Heart left ventricle (tissue), 16 donors: Measurements from ENCODE around the gene MAML3. TPM values are rescaled to one million over a fixed set of nuclear protein-coding genes. Genes with fewer than 3 reads are reported as not detected.
A peak's percentile ranks its signal among the peaks of the same experiment; 100 is the strongest.

Source experiments
- ATAC-seq, 4 donors: fragments of 200-7000 bp; cut with Tn5 transposase; one replicate each; pipeline ENCODE4 v1.9.1; 2020 to 2022; ENCODE audit warnings: moderate library complexity in 4 of 4, mild to moderate bottlenecking in 3 of 4, moderate number of reproducible peaks in 1 of 4
- DNase-seq, 5 donors: peaks; one replicate each; pipeline ENCODE4 v3.0.0-alpha.2; 2020
- H3K27ac ChIP-seq, 12 donors: fragments of 200-600 bp; sonication (generic) in 4 of 12; one replicate each; pipeline versions ENCODE4 v1.5.0 to v1.8.0; 2016 to 2022; ENCODE audit warnings: mild to moderate bottlenecking in 2 of 12
- H3K27me3 ChIP-seq, 9 donors: fragments of 200-600 bp; sonication (generic) in 2 of 9; one replicate each; pipeline versions ENCODE4 v1.5.1 to v1.8.0; 2016 to 2022; ENCODE audit warnings: mild to moderate bottlenecking in 3 of 9
- H3K36me3 ChIP-seq, 9 donors: fragments of 200-600 bp; sonication (generic) in 2 of 9; one replicate each; pipeline versions ENCODE4 v1.5.0 to v1.8.0; 2018 to 2022; ENCODE audit warnings: mild to moderate bottlenecking in 2 of 9
- H3K4me1 ChIP-seq, 12 donors: fragments of 200-600 bp; sonication (generic) in 4 of 12; one replicate each; pipeline versions ENCODE4 v1.5.0 to v1.8.0; 2016 to 2022; ENCODE audit warnings: mild to moderate bottlenecking in 3 of 12
- H3K4me3 ChIP-seq, 12 donors: fragments of 200-600 bp; sonication (generic) in 4 of 12; one replicate each; pipeline versions ENCODE4 v1.5.0 to v1.8.0; 2017 to 2022; ENCODE audit warnings: mild to moderate bottlenecking in 9 of 12, moderate library complexity in 4 of 12
- H3K9me3 ChIP-seq, 12 donors: fragments of 200-600 bp; sonication (generic) in 4 of 12; one replicate each; pipeline versions ENCODE4 v1.5.0 to v1.8.0; 2016 to 2022; ENCODE audit warnings: mild to moderate bottlenecking in 1 of 12
- CTCF ChIP-seq, 12 donors: fragments of 200-600 bp; sonication (generic) in 4 of 12; IDR thresholded peaks; one replicate each; pipeline versions ENCODE4 v1.5.0 to v1.8.0; 2018 to 2022; ENCODE audit warnings: antibody characterized with exemption in 12 of 12, mild to moderate bottlenecking in 5 of 12
- POLR2A ChIP-seq, 2 donors: fragments of 450-650 bp; IDR thresholded peaks; one replicate each; pipeline ENCODE4 v1.6.1; 2017; ENCODE audit warnings: antibody characterized with exemption in 2 of 2, mild to moderate bottlenecking in 2 of 2, moderate library complexity in 2 of 2
- WGBS, 4 donors: extraction: QIAGEN DNeasy Blood & Tissue Kit in 2 of 4; methylation state at CpG; one replicate each; pipeline versions ENCODE4 v1.1.5 to v1.1.7; 2013 to 2018; 5-methylcytosine and 5-hydroxymethylcytosine counted together
- intact Hi-C, 10 donors: fragments of 100-400 bp; cut with DNase I; formaldehyde crosslinking; loops; one replicate each; pipeline versions ENCODE4 v1.11.1 to v1.14.2; 2022
- polyA plus RNA-seq, 2 donors: library from polyadenylated mRNA; stranded (reverse); fragments of 200-250 nt; gene quantifications; one replicate each; pipeline ENCODE4 v1.2.3, GENCODE V29; 2013
- total RNA-seq, 9 donors: library from RNA; depleted of rRNA in 2 of 9; stranded (reverse); fragments of >200 nt in 2 of 9; fragmentation: NEBNext Ultra II Directional in 3 of 9; extraction: Animal tissue kit (Norgen Biotek cat#: 25700) in 3 of 9; gene quantifications; one replicate each; pipeline versions ENCODE4 v1.1.0 to v1.2.4, GENCODE V29; 2016 to 2023
- donor health status: ischemic (EF 13 %, LVEDD 7.1; RV severe dilation, severe dysfunction).
- donor health status: healthy with polysubstance abuse.
- donor health status: DM: no; HTN: yes; CAD: no.
- donor health status: DM: no; HTN: no; CAD: no.
- donor health status: ischemic (EF 25% LVEDD 6.9; RV normal size, moderate dysfunction).
- donor health status: ischemic (EF 25% LVEDD 5.7; RV mildly dilated, moderate dysfunction).
- donor health status: healthy.
- donor health status: DM: yes; HTN: yes; CAD: no.
- donor health status: ischemic (EF 35%, LVEDD 5.7; RV mildly dilated, moderate dysfunction).
- donor health status: nonischemic (EF 11% LVEDD 7.7; RV severe dilation, severe dysfunction).
- donor health status: DM: yes; HTN: yes; CAD: no.
- donor health status: PGD.
- donor health status: ischemic (EF 29% LVEDD 5.4; RV normal size, mild dysfunction).
- donor health status: nonischemic (EF 23%, LVEDD 6.1; RV moderate dilation, normal function).

Gene MAML3
- total and polyA plus RNA-seq, 11 donors = 0.76 to 5.9 (median 2.4) TPM

- DNase-seq (no peak), ATAC-seq (no peak)
- Histone ChIP-seq H3K36me3 (no peaks in the 10 kb centered on the region), H3K4me1 (no peaks in the 10 kb centered on the region), H3K9me3 (peaks cover 0 to 3% (median 0%) of the 10 kb centered on the region in 12 donors), H3K4me3 (no peak overlapping the region), H3K27me3 (no peaks in the 10 kb centered on the region), H3K27ac (no peak overlapping the region)
- no peak for TF ChIP-seq CTCF (IDR thresholded peaks at IDR 0.05)
- no peak for TF ChIP-seq POLR2A (IDR thresholded peaks at IDR 0.05)
- 94 to 98% (median 97%) methylated on average over 5 of the region's 5 CpGs for WGBS, 4 donors
- intact Hi-C loops = no loop called here
Observed at GRCh38 chr4:140168936-140169335, 15.0 kb upstream of the MAML3 start.

GRCh38 chr4:140168474-140168873, 14.5 kb upstream of the MAML3 start:
- Histone ChIP-seq H3K27ac (no peak overlapping the region), H3K36me3 (no peaks in the 10 kb centered on the region), H3K27me3 (no peaks in the 10 kb centered on the region), H3K9me3 (peaks cover 0 to 3% (median 0%) of the 10 kb centered on the region in 12 donors), H3K4me3 (no peak overlapping the region), H3K4me1 (peaks cover 0 to 3% (median 0%) of the 10 kb centered on the region in 12 donors)
- WGBS, 4 donors = 97 to 100% (median 99%) methylated on average over 1 of the region's 1 CpG
- no peak for TF ChIP-seq POLR2A (IDR thresholded peaks at IDR 0.05)
- TF ChIP-seq CTCF (IDR thresholded peaks at IDR 0.05) = no peak
- DNase-seq (no peak), ATAC-seq (no peak)
- intact Hi-C loops = no loop called here

- Histone ChIP-seq H3K36me3 (no peaks in the 10 kb centered on the region), H3K9me3 (peaks cover 0 to 6% (median 0%) of the 10 kb centered on the region in 12 donors), H3K4me1 (peaks cover 0 to 20% (median 2%) of the 10 kb centered on the region in 12 donors), H3K27ac (peak overlapping the region in 1 of 12 donors; percentile 59), H3K27me3 (no peaks in the 10 kb centered on the region), H3K4me3 (peak overlapping the region in 2 of 12 donors; percentile 6 to 43)
- 40 to 59% (median 48%) methylated on average over 8 of the region's 8 CpGs for WGBS, 4 donors
- DNase-seq (peak in 1 of 5 donors; percentile 25), ATAC-seq (peak in 2 of 4 donors; percentile 44 to 70)
- intact Hi-C loops = loop anchor here in 1 of 10 donors (5.0 kb wide), 1 partner anchor 69 kb away; no protein-coding TSS in a partner anchor
- TF ChIP-seq CTCF (IDR thresholded peaks at IDR 0.05) (no peak), POLR2A (IDR thresholded peaks at IDR 0.05) (no peak)
Observed at GRCh38 chr4:140163029-140163810, 9.2 kb upstream of the MAML3 start.

GRCh38 chr4:140162596-140162995, 8.6 kb upstream of the MAML3 start:
- ATAC-seq = no peak
- Histone ChIP-seq H3K4me1 (peaks cover 0 to 20% (median 2%) of the 10 kb centered on the region in 12 donors), H3K27me3 (no peaks in the 10 kb centered on the region), H3K27ac (peak overlapping the region in 1 of 12 donors; percentile 59), H3K4me3 (peak overlapping the region in 2 of 12 donors; percentile 6 to 43), H3K36me3 (no peaks in the 10 kb centered on the region), H3K9me3 (peaks cover 0 to 6% (median 0%) of the 10 kb centered on the region in 12 donors)
- no peak for TF ChIP-seq POLR2A (IDR thresholded peaks at IDR 0.05)
- no peak for TF ChIP-seq CTCF (IDR thresholded peaks at IDR 0.05)
- DNase-seq = no peak
- WGBS, 4 donors = 75 to 82% (median 80%) methylated on average over 2 of the region's 2 CpGs
- intact Hi-C loops = loop anchor here in 1 of 10 donors (5.0 kb wide), 1 partner anchor 70 kb away; no protein-coding TSS in a partner anchor
